Ovary (tissue), 3 donors: ENCODE data around the gene ARPC4.

Experiments
- CTCF ChIP-seq, 3 donors: fragments of 450-650 bp in 2 of 3; fragments of 200-600 bp in 1 of 3; IDR thresholded peaks; one replicate each; pipeline versions ENCODE4 v1.5.1 to v1.8.0; 2016 to 2022; ENCODE audit warnings: antibody characterized with exemption in 3 of 3, mild to moderate bottlenecking in 1 of 3
- EP300 ChIP-seq: sonication (generic); formaldehyde crosslinking; IDR thresholded peaks from one replicate; pipeline ENCODE4 v1.6.1; 2017; ENCODE audit warnings: antibody characterized with exemption
- POLR2A ChIP-seq: fragments of 450-650 bp; IDR thresholded peaks from one replicate; pipeline ENCODE4 v1.6.1; 2017; ENCODE audit warnings: antibody characterized with exemption, mild to moderate bottlenecking, moderate library complexity
- donor health status: DM: no; HTN: no; CAD: no.

GRCh38 chr3:9826815-9827573, 34.1 kb downstream of the ARPC4 start:
- TF ChIP-seq CTCF (IDR thresholded peaks at IDR 0.05): no peak
- TF ChIP-seq POLR2A: no peak
- no peak for TF ChIP-seq EP300
